Activated naive CD8-positive, alpha-beta T cell treated with anti-CD3 and anti-CD28 coated beads for 36 hours (primary cell): ENCODE results near the gene TDRD3. TPM values are rescaled to one million over a fixed set of nuclear protein-coding genes. Genes with fewer than 3 reads are reported as not detected.
A peak's percentile ranks its signal among the peaks of the same experiment; 100 is the strongest.
"Not testable (repeated sequence)": the region's sequence is repeated elsewhere in the genome, so short reads cannot be mapped to it uniquely, and the experiment has no call there.

Source experiments
- DNase-seq: peaks from one replicate; pipeline ENCODE4 v3.0.0; 2021
- H3K27ac Mint-ChIP-seq: one replicate; pipeline ENCODE4 v1.8.0; 2022; ENCODE audit warnings: mild to moderate bottlenecking, moderate library complexity, mixed read lengths
- H3K27me3 Mint-ChIP-seq: one replicate; pipeline ENCODE4 v1.8.0; 2022; ENCODE audit warnings: mild to moderate bottlenecking, mixed read lengths
- H3K36me3 Mint-ChIP-seq: one replicate; pipeline ENCODE4 v1.8.0; 2021; ENCODE audit warnings: mild to moderate bottlenecking, mixed read lengths
- H3K4me1 Mint-ChIP-seq: one replicate; pipeline ENCODE4 v1.8.0; 2021; ENCODE audit warnings: mixed read lengths
- H3K4me3 Mint-ChIP-seq: one replicate; pipeline ENCODE4 v1.8.0; 2022; ENCODE audit warnings: mild to moderate bottlenecking, moderate library complexity, mixed read lengths
- H3K9me3 Mint-ChIP-seq: one replicate; pipeline ENCODE4 v1.8.0; 2022; ENCODE audit warnings: mixed read lengths
- total RNA-seq, 2 experiments: library from RNA; stranded (reverse); gene quantifications; one replicate each; pipeline ENCODE4 v1.2.3, GENCODE V29; 2021

TDRD3 gene
- total RNA-seq, 2 experiments from 2014 or later, result 19.2 to 19.9 TPM

GRCh38 chr13:60384911-60385310 lies 12.1 kb upstream of the TDRD3 start:
- no peaks in the 10 kb centered on the region for H3K4me1 Mint-ChIP-seq
- DNase-seq, result no peak
- no peaks in the 10 kb centered on the region for H3K36me3 Mint-ChIP-seq
- H3K4me3 Mint-ChIP-seq, result no peak overlapping the region
- peaks cover 10% of the 10 kb centered on the region for H3K27me3 Mint-ChIP-seq
- no peak overlapping the region for H3K27ac Mint-ChIP-seq
- no peaks in the 10 kb centered on the region for H3K9me3 Mint-ChIP-seq

DNA sequence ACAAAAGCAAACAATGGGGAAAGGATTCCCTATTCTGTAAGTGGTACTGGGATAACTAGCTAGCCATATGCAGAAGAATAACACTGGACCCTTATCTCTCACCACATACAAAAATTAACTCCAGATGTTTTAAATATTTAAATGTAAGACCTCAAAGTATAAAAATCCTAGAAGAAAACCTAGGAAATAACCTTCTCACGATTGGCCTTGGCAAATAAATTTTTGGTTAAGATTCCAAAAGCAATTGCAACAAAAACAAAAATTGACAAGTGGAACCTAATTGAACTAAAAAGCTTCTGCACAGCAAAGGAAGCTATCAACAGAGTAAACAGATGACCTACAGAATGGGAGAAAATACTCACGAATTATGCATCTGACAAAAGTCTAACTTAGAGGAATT lies 10.8 kb upstream of the TDRD3 start:
- peaks cover 10% of the 10 kb centered on the region for H3K27me3 Mint-ChIP-seq
- no peak overlapping the region for H3K27ac Mint-ChIP-seq
- no peak overlapping the region for H3K4me3 Mint-ChIP-seq
- no peaks in the 10 kb centered on the region for H3K4me1 Mint-ChIP-seq
- H3K36me3 Mint-ChIP-seq, result no peaks in the 10 kb centered on the region
- no peaks in the 10 kb centered on the region for H3K9me3 Mint-ChIP-seq
- DNase-seq, result no peak

DNA sequence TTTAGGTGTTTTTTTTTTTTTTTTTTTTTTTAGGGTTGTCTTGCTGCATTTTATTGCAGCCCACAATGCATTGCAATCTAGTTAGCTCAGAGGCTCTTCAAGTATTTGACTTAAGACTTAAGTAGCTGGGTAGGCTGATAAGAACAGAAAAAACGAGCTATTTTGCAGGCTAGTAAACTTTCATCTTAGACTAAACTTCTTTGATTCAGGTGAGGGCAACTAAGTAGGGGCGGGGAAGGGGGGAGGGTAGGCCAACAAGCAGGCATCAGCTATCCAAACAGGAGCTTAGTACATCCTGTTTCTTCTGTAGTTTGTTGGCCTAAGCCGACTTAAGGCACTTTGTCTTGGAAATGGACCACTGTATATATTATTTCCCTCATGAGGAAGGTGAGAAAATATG lies 4.9 kb upstream of the TDRD3 start:
- H3K27ac Mint-ChIP-seq, result no peak overlapping the region
- no peaks in the 10 kb centered on the region for H3K27me3 Mint-ChIP-seq
- H3K9me3 Mint-ChIP-seq, result no peaks in the 10 kb centered on the region
- DNase-seq, result no peak
- no peaks in the 10 kb centered on the region for H3K36me3 Mint-ChIP-seq
- no peaks in the 10 kb centered on the region for H3K4me1 Mint-ChIP-seq
- H3K4me3 Mint-ChIP-seq, result no peak overlapping the region

- Mint-ChIP-seq H3K4me1 (peaks cover 20% of the 10 kb centered on the region), H3K27ac (peak overlapping the region; percentile 96), H3K4me3 (peak overlapping the region; percentile 93), H3K27me3 (no peaks in the 10 kb centered on the region), H3K36me3 (peaks cover 9% of the 10 kb centered on the region), H3K9me3 (no peaks in the 10 kb centered on the region)
- DNase-seq, result peak; percentile 91
Measured at GRCh38 chr13:60395971-60396782, 843 bp upstream of the TDRD3 start.

- no peaks in the 10 kb centered on the region for H3K9me3 Mint-ChIP-seq
- no peak for DNase-seq
- peaks cover 32% of the 10 kb centered on the region for H3K4me1 Mint-ChIP-seq
- H3K4me3 Mint-ChIP-seq, result peak overlapping the region; percentile 94
- peak overlapping the region; percentile 95 for H3K27ac Mint-ChIP-seq
- H3K27me3 Mint-ChIP-seq, result no peaks in the 10 kb centered on the region
- peaks cover 9% of the 10 kb centered on the region for H3K36me3 Mint-ChIP-seq
Measured at GRCh38 chr13:60397704-60398378, 821 bp downstream of the TDRD3 start.

DNA sequence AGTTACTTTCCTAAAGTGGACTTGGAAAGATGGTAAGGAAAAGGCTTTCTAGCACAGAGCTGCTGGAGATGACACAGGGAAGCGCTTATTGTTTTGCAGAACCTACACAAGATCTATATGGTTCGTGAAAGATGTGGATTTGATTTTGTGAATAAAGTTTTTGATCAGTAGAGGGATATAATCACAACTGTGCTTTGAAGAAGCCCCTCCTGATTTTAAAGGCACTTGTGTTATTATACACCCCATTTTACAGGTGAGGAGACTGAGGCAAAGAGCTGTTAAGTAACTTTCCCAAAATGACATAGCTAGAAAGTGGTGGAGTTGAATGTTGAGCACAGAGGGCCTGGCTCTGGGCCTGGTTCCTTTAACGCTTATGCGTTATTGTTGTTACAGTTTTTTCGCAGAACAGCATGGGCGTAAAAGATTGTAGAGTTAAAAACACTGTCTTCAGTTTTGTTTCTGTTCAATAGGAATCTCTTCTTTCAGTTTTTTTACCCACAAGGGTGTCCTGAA lies 1.4 kb downstream of the TDRD3 start:
- DNase-seq, result no peak
- peak overlapping the region; percentile 94 for H3K4me3 Mint-ChIP-seq
- H3K27ac Mint-ChIP-seq, result peak overlapping the region; percentile 95
- no peaks in the 10 kb centered on the region for H3K27me3 Mint-ChIP-seq
- peaks cover 9% of the 10 kb centered on the region for H3K36me3 Mint-ChIP-seq
- no peaks in the 10 kb centered on the region for H3K9me3 Mint-ChIP-seq
- H3K4me1 Mint-ChIP-seq, result peaks cover 34% of the 10 kb centered on the region

DNA sequence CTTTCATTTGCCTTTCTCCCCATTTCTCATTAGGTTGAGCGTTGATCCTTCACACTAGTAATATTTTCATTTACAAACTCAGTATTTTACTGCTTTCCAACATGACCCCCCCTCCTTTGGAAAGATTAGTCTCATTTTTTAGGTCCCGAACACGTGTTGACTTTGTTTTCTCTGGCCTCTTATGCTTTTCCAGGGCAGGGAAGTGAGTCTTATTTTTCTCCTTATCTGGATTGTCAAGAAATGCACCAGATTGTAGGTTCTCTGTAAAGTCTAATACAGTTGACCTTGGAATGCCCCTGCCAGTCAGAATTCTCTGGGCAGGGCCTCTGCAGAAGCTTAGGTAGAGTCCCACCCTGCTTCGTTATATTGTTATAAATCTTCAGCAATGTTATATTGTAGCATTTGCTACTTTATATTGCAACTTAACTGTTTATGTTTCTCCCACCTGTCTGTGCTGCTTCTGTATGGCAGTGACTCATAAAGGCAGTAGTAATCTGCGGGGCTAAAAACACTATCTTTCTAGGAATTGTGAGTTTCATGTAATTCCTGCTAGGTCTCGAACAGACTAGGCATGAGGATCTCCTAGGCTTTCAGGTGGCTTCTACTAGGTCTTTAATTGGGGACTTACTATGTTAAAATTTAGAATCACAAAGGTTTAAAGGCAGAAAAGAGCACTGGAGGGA lies 2.0 kb downstream of the TDRD3 start:
- Mint-ChIP-seq H3K27ac (no peak overlapping the region), H3K36me3 (peaks cover 9% of the 10 kb centered on the region), H3K4me1 (peaks cover 35% of the 10 kb centered on the region), H3K4me3 (peak overlapping the region; percentile 94), H3K9me3 (no peaks in the 10 kb centered on the region), H3K27me3 (no peaks in the 10 kb centered on the region)
- no peak for DNase-seq

- no peaks in the 10 kb centered on the region for H3K9me3 Mint-ChIP-seq
- peaks cover 18% of the 10 kb centered on the region for H3K36me3 Mint-ChIP-seq
- no peak overlapping the region for H3K4me3 Mint-ChIP-seq
- no peaks in the 10 kb centered on the region for H3K27me3 Mint-ChIP-seq
- no peak overlapping the region for H3K27ac Mint-ChIP-seq
- peaks cover 44% of the 10 kb centered on the region for H3K4me1 Mint-ChIP-seq
- DNase-seq, result no peak
Measured at GRCh38 chr13:60402022-60402421, 5.0 kb downstream of the TDRD3 start.

- H3K9me3 Mint-ChIP-seq, result peaks cover 8% of the 10 kb centered on the region
- H3K36me3 Mint-ChIP-seq, result peaks cover 39% of the 10 kb centered on the region
- H3K4me3 Mint-ChIP-seq, result no peak overlapping the region
- H3K27ac Mint-ChIP-seq, result no peak overlapping the region
- DNase-seq, result no peak
- peaks cover 49% of the 10 kb centered on the region for H3K4me1 Mint-ChIP-seq
- H3K27me3 Mint-ChIP-seq, result no peaks in the 10 kb centered on the region
Measured at GRCh38 chr13:60407095-60407494, 10.1 kb downstream of the TDRD3 start.

GRCh38 chr13:60407852-60408251 lies 10.8 kb downstream of the TDRD3 start:
- not testable (repeated sequence) for H3K4me3 Mint-ChIP-seq, H3K27me3 Mint-ChIP-seq, H3K9me3 Mint-ChIP-seq, DNase-seq, H3K27ac Mint-ChIP-seq
- H3K4me1 Mint-ChIP-seq, result peaks cover 47% of the 10 kb centered on the region
- H3K36me3 Mint-ChIP-seq, result peaks cover 39% of the 10 kb centered on the region

- not testable (repeated sequence) for DNase-seq, H3K27ac Mint-ChIP-seq, H3K27me3 Mint-ChIP-seq, H3K9me3 Mint-ChIP-seq, H3K4me3 Mint-ChIP-seq
- H3K4me1 Mint-ChIP-seq, result peaks cover 53% of the 10 kb centered on the region
- H3K36me3 Mint-ChIP-seq, result peaks cover 35% of the 10 kb centered on the region
Measured at GRCh38 chr13:60409574-60410292, 12.7 kb downstream of the TDRD3 start.

- H3K4me1 Mint-ChIP-seq, result peaks cover 48% of the 10 kb centered on the region
- no peak for DNase-seq
- H3K36me3 Mint-ChIP-seq, result peaks cover 31% of the 10 kb centered on the region
- no peaks in the 10 kb centered on the region for H3K27me3 Mint-ChIP-seq
- H3K27ac Mint-ChIP-seq, result no peak overlapping the region
- H3K4me3 Mint-ChIP-seq, result no peak overlapping the region
- H3K9me3 Mint-ChIP-seq, result peaks cover 8% of the 10 kb centered on the region
Measured at GRCh38 chr13:60410299-60410698, 13.3 kb downstream of the TDRD3 start.

GRCh38 chr13:60411464-60411863 lies 14.4 kb downstream of the TDRD3 start:
- Mint-ChIP-seq H3K4me3 (no peak overlapping the region), H3K9me3 (peaks cover 8% of the 10 kb centered on the region), H3K4me1 (peaks cover 44% of the 10 kb centered on the region), H3K27me3 (no peaks in the 10 kb centered on the region), H3K27ac (no peak overlapping the region), H3K36me3 (peaks cover 31% of the 10 kb centered on the region)
- DNase-seq, result no peak

DNA sequence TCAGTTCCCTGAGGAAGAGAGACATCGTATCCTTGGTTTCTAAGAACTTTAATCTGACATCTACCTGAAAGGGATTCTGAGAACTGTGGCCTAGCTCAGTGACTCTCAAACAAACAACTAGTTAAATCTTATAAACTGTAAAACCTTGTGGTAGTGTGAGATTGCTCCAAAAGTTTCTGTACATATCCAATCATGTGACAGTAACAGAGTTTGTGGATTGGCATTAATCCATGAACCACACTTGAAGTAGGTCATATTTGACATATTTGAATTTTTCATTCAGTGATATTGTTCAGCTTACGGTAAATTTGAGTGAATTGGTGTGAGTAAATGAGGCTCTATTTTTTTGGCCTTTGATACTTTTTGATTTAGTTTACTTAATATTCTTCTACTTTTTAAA lies 15.0 kb downstream of the TDRD3 start:
- H3K36me3 Mint-ChIP-seq, result peaks cover 33% of the 10 kb centered on the region
- no peak for DNase-seq
- peaks cover 8% of the 10 kb centered on the region for H3K9me3 Mint-ChIP-seq
- no peak overlapping the region for H3K4me3 Mint-ChIP-seq
- no peak overlapping the region for H3K27ac Mint-ChIP-seq
- no peaks in the 10 kb centered on the region for H3K27me3 Mint-ChIP-seq
- peaks cover 46% of the 10 kb centered on the region for H3K4me1 Mint-ChIP-seq
